Thyroid gland (tissue), 4 donors: ENCODE data around the gene TADA1.

Source experiments
- POLR2A ChIP-seq, 2 donors: fragments of 450-650 bp; IDR thresholded peaks; one replicate each; pipeline ENCODE4 v1.6.1; 2017; ENCODE audit warnings: antibody characterized with exemption in 2 of 2, mild to moderate bottlenecking in 2 of 2, moderate library complexity in 1 of 2
- TF ChIP-seq, protein P1 (sequence below), 6 experiments: fragments of 200-600 bp in 3 of 6; fragments of 450-650 bp in 3 of 6; sonication (generic) in 3 of 6; IDR thresholded peaks; one replicate each; pipeline ENCODE4 v1.5.1; 2016 to 2019; ENCODE audit warnings: antibody characterized with exemption in 6 of 6, mild to moderate bottlenecking in 2 of 6, inconsistent platforms in 1 of 6, moderate library complexity in 1 of 6

DNA sequence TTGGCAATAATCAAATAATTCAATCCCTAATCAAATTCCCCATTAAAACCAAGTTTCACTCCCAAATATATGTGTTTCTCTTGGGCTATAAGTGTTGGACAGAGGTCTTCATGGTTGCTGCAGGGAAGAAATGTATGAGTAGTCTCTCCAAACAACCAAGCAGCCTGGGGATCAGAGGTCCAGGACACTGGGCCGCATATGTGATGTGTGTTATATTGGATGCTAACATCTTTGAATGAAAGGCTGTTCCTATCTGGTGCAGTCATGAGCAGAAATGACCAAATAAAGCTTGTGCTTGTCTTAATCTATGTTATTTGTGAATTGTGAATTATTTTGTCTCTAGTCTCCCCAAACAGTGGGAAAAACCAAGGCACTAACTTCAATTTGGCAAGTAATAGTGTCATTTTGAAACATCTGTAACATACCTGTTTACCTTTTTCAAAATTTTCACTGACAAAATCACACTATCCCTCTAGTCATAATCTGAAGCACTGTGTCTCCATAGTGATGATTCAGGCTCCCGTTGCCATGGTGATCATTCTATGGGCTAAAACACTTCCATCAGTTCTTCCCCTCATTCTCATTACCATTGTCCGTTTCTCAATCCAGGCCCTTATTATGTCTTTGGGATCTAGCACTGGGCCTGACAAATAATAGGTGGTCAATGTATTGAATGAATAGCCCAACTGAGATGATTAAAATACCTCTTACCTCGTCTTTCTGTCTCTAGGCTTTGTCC is 12.5 kb upstream of the TADA1 start:
- TF ChIP-seq POLR2A (IDR thresholded peaks at IDR 0.05), result no peak
- TF ChIP-seq, protein P1, sequence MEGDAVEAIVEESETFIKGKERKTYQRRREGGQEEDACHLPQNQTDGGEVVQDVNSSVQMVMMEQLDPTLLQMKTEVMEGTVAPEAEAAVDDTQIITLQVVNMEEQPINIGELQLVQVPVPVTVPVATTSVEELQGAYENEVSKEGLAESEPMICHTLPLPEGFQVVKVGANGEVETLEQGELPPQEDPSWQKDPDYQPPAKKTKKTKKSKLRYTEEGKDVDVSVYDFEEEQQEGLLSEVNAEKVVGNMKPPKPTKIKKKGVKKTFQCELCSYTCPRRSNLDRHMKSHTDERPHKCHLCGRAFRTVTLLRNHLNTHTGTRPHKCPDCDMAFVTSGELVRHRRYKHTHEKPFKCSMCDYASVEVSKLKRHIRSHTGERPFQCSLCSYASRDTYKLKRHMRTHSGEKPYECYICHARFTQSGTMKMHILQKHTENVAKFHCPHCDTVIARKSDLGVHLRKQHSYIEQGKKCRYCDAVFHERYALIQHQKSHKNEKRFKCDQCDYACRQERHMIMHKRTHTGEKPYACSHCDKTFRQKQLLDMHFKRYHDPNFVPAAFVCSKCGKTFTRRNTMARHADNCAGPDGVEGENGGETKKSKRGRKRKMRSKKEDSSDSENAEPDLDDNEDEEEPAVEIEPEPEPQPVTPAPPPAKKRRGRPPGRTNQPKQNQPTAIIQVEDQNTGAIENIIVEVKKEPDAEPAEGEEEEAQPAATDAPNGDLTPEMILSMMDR (IDR thresholded peaks at IDR 0.05), result no peak
